GM12892 (cell line): ENCODE results near the gene GALNT9.

ENCODE experiments used
- DNase-seq: peaks from one replicate; pipeline ENCODE4 v3.0.0; 2011; ENCODE audit not compliant: insufficient read length
- FAIRE-seq: peaks from 2 replicates; lab custom pipeline; 2011; peaks lifted over from hg19 to GRCh38; lab: Jason Lieb, UNC
- POLR2A ChIP-seq: IDR thresholded peaks from 2 replicates; pipeline ENCODE4 v1.6.1; 2011; ENCODE audit warnings: low read depth, low read length, control low read depth
- POLR2AphosphoS5 ChIP-seq: IDR thresholded peaks from 2 replicates; pipeline ENCODE4 v1.6.1; 2011; ENCODE audit warnings: low read depth, low read length, control low read depth
- TAF1 ChIP-seq: IDR thresholded peaks from 2 replicates; pipeline ENCODE4 v1.6.1; 2011; ENCODE audit warnings: low read depth, mild to moderate bottlenecking, control low read depth, low read length, borderline replicate concordance

The GALNT9 gene

GRCh38 chr12:132179431-132180362, 149.7 kb downstream of the GALNT9 start:
- no peak for FAIRE-seq
- DNase-seq, result no peak
- TF ChIP-seq POLR2AphosphoS5 (no peak), TAF1 (no peak), POLR2A (no peak)

GRCh38 chr12:132178801-132179401, 150.5 kb downstream of the GALNT9 start:
- FAIRE-seq, result no peak
- TF ChIP-seq POLR2A (no peak), POLR2AphosphoS5 (no peak), TAF1 (no peak)
- DNase-seq, result no peak

- no peak for FAIRE-seq
- DNase-seq, result no peak
- TF ChIP-seq POLR2A (no peak), TAF1 (no peak), POLR2AphosphoS5 (no peak)
These were observed 151.1 kb downstream of the GALNT9 start for GRCh38 chr12:132178316-132178715.

- DNase-seq (no peak), FAIRE-seq (no peak)
- TF ChIP-seq TAF1 (no peak), POLR2AphosphoS5 (no peak), POLR2A (no peak)
These were observed 152.4 kb downstream of the GALNT9 start for GRCh38 chr12:132176920-132177551.

- DNase-seq (no peak), FAIRE-seq (no peak)
- TF ChIP-seq POLR2AphosphoS5 (no peak), POLR2A (no peak), TAF1 (no peak)
These were observed 152.9 kb downstream of the GALNT9 start for GRCh38 chr12:132176385-132176919.

GRCh38 chr12:132175496-132176384, 153.6 kb downstream of the GALNT9 start:
- no peak for FAIRE-seq
- DNase-seq, result no peak
- TF ChIP-seq POLR2A (no peak), POLR2AphosphoS5 (no peak), TAF1 (no peak)

GRCh38 chr12:132174839-132175490, 154.4 kb downstream of the GALNT9 start:
- no peak for FAIRE-seq

GRCh38 chr12:132174015-132174838, 155.2 kb downstream of the GALNT9 start:
- DNase-seq, result no peak
- FAIRE-seq, result no peak
- TF ChIP-seq POLR2A (no peak), TAF1 (no peak), POLR2AphosphoS5 (no peak)

More at GRCh38 chr12:132174839-132175490, 154.4 kb downstream of the GALNT9 start:
- no peak for DNase-seq
- TF ChIP-seq POLR2AphosphoS5 (no peak), POLR2A (no peak), TAF1 (no peak)

GRCh38 chr12:132173135-132174014, 156.0 kb downstream of the GALNT9 start:
- TF ChIP-seq POLR2AphosphoS5 (no peak), TAF1 (no peak), POLR2A (no peak)
- no peak for FAIRE-seq
- DNase-seq, result no peak
